ENCODE measurements around the gene PPP4R3A. TPM values are rescaled to one million over a fixed set of nuclear protein-coding genes. Genes with fewer than 3 reads are reported as not detected.

Gene PPP4R3A
- total and polyA plus RNA-seq, 10 of the 15 experiments (the other 5 are each of a cell fraction or from before 2014, with no cell fraction given) = 19.4 to 97.8 (median 62.9) TPM

GRCh38 chr14:91493169-91493568 is 16.9 kb downstream of the PPP4R3A start (continued):
- TF ChIP-seq PBX3 (IDR thresholded peaks at IDR 0.05; ENCODE audit: insufficient replicate concordance, low read depth, low read length) (no peak), CUX1 (IDR thresholded peaks at IDR 0.05; ENCODE audit: insufficient replicate concordance, low read depth, low read length) (no peak), ELK1 (IDR thresholded peaks at IDR 0.05; ENCODE audit: low read depth, low read length) (no peak), DPF2 (IDR thresholded peaks at IDR 0.05) (no peak)

All from GM12878 (cell line).